D341Med (cell line): Measurements from ENCODE around the gene CAPN5.
A peak's percentile ranks its signal among the peaks of the same experiment; 100 is the strongest.

Experiments
- DNase-seq: peaks from one replicate; pipeline ENCODE4 v3.0.0; 2012; ENCODE audit warnings: low spot score

Gene CAPN5

GRCh38 chr11:77063861-77064260 is 2.9 kb upstream of the CAPN5 start:
- no peak for DNase-seq

- no peak for DNase-seq
These were observed 2.0 kb upstream of the CAPN5 start for GRCh38 chr11:77064648-77065217.

- DNase-seq = no peak
These were observed 918 bp upstream of the CAPN5 start for GRCh38 chr11:77065878-77066228.

- peak; percentile 18 for DNase-seq
These were observed 1.2 kb downstream of the CAPN5 start for GRCh38 chr11:77067861-77068443.

GRCh38 chr11:77068457-77069335 is 1.9 kb downstream of the CAPN5 start:
- DNase-seq = peak; percentile 9

- DNase-seq = peak; percentile 17
These were observed 2.7 kb downstream of the CAPN5 start for GRCh38 chr11:77069336-77069968.

GRCh38 chr11:77069969-77070582 is 3.3 kb downstream of the CAPN5 start:
- no peak for DNase-seq

GRCh38 chr11:77071077-77071476 is 4.3 kb downstream of the CAPN5 start:
- DNase-seq = no peak

GRCh38 chr11:77071671-77072605 is 5.2 kb downstream of the CAPN5 start:
- no peak for DNase-seq

- DNase-seq = no peak
These were observed 6.1 kb downstream of the CAPN5 start for GRCh38 chr11:77072851-77073327.

GRCh38 chr11:77073328-77074001 is 6.7 kb downstream of the CAPN5 start:
- no peak for DNase-seq

- DNase-seq = no peak
These were observed 7.4 kb downstream of the CAPN5 start for GRCh38 chr11:77074205-77074604.

- DNase-seq = no peak
These were observed 8.0 kb downstream of the CAPN5 start for GRCh38 chr11:77074626-77075221.

GRCh38 chr11:77075425-77075905 is 8.7 kb downstream of the CAPN5 start:
- DNase-seq = no peak

GRCh38 chr11:77079666-77080065 is 12.9 kb downstream of the CAPN5 start:
- DNase-seq = no peak

GRCh38 chr11:77080643-77081210 is 14.0 kb downstream of the CAPN5 start:
- DNase-seq = no peak

- DNase-seq = peak; percentile 75
These were observed 14.6 kb downstream of the CAPN5 start for GRCh38 chr11:77081381-77081851.

- peak; percentile 58 for DNase-seq
These were observed 15.4 kb downstream of the CAPN5 start for GRCh38 chr11:77081976-77082836.
